GM18873 (cell line): ENCODE results near the gene ABI2.
"Not testable (repeated sequence)": the region's sequence is repeated elsewhere in the genome, so short reads cannot be mapped to it uniquely, and the experiment has no call there.

Source experiments
- ATAC-seq: cut with Tn5 transposase; IDR thresholded peaks from one replicate; pipeline ENCODE4 v1.9.1; 2021; ENCODE audit warnings: mild to moderate bottlenecking, moderate library complexity, moderate number of reproducible peaks; ENCODE audit not compliant: unreplicated experiment, low FRiP score

Gene ABI2

DNA sequence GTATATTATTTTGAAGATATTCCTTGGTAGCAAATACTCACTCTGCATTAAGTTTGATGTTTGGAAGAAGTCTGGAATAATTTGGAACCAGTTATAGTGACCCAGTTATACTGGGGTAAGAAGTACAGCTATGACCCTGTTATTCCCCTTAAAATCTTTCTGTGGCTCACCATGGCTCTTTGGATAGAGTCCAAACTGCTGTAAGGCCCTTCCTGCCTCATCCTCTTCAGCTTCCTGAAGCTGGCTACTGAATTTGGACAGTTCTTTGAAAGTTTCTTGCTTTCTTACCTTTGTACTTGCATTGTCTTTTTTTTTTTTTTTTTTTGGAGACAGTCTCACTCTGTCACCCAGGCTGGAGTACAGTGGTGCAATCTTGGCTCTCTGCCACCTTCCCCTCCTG is 85.6 kb downstream of the ABI2 start:
- ATAC-seq, result no peak

DNA sequence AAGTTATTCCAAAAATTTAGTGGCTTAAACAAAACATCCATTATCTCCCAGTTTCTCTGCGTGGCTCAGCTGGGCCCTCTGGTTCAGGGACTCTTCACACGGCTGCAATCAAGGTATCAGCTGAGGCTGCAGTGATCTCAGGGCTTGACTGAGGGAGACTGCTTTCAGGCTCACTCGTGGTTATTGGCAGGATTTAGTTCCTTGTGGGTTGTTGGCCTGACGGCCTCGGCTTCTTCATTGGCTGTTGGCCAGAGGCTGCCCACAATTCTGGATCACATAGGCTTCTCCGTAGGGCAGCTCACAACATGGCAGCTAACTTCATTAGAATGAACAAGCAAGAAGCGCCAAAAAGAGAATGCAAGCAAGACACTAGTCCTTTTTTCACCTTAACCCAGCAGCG is 90.1 kb downstream of the ABI2 start:
- ATAC-seq, result no peak

DNA sequence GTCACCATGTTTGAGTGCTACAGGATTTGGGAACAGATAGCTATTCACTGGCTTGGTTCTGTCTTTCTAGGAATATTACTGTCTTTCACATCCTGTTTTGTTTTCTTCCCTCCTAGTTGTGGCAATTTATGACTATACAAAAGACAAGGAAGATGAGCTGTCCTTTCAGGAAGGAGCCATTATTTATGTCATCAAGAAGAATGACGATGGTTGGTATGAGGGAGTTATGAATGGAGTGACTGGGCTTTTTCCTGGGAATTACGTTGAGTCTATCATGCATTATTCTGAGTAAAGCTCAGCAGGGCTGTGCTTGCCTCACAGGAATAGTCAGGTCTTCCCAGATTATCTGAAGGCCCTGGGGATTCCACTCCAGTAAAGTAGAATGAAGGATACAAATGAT is 98.9 kb downstream of the ABI2 start:
- ATAC-seq, result no peak

DNA sequence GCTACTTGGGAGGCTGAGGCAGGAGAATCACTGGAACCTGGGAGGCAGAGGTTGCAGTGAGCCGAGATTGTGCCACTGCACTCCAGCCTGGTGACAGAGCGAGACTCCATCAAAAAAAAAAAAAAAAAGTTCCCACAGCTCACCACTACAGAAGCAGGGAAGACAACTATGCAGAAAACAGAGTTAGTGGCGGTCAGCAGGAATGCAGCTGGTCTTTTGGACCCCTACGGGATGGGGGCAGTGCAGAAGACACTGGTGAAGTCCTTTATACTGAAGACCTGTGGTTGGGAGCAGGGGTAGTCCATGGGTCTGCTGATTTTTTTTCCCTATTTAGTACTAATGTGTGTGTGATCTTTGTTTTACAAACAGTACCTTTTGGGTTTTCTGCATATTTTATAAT is 101.4 kb downstream of the ABI2 start:
- not testable (repeated sequence) for ATAC-seq

DNA sequence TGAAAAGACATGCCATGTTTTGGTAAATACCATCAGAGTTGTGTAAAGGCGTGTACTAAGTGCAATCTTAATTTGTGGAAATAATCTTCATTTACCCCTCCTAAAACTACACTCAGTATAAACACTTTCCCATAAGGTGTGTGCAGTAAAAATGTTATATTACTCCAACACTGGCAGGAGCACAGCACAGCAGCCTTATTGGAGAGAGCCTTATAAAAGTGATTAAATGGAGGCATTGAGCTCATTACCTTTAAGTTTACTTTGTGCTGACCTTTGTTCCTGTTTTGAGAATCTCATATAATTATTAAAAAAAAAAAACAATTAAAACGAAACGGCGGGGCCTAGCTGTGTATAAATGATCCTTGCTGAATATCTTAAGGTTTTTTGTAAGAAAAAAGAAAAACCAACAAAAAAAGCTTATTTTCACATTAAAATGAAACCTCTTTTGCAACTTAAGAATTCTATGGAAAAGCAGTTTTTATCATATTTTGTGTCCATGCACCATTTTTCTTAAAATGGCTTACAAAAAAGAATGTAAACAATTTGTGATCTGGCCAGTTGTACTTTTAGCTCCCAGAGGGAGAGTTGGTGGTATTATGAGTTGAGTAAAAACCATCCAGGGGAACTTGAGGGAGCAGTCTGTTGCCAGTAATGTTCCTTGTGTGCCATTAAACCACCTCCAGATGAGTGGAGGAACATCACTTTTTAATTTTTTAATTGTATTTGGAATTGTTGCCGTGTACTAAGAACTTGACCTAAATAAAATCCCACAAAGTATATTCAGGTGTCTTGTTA is 103.4 kb downstream of the ABI2 start:
- no peak for ATAC-seq

DNA sequence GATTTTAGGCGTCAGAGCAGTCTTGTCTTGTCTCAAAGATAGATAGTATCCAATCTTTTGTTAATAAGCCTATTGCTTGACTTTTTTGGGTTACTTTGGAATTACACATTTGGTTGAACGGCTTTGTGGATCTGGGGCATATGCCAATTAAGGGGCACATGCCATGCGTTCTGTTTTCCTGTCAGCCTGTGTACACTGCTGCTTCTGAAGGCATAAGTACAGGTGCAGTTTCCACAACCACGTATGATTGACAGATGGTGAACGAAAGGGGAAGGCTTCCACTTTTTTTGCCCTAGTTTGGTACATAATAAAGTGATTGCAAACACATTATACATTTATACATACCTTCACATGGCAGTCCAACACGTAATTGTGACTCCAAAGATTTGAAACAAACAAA is 104.6 kb downstream of the ABI2 start:
- no peak for ATAC-seq

DNA sequence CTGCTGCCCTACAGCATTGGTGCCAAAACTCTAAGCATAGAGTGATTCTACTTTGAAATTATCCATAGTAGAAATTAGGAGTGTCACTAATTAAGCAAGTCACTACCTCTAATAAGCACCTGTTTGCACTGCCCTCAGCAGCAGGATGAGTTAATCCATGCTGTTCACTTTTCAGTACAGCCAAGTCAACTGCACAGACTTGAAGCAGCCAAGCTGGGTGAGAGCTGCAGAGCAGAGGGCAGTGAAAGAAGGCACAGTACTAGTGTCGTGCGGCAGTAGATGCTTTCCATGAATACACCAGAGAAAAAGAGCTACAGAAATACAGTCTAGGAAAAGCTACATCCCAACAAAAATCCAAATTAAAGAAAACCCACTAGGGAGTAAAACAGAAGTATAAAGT is 108.3 kb downstream of the ABI2 start:
- no peak for ATAC-seq

DNA sequence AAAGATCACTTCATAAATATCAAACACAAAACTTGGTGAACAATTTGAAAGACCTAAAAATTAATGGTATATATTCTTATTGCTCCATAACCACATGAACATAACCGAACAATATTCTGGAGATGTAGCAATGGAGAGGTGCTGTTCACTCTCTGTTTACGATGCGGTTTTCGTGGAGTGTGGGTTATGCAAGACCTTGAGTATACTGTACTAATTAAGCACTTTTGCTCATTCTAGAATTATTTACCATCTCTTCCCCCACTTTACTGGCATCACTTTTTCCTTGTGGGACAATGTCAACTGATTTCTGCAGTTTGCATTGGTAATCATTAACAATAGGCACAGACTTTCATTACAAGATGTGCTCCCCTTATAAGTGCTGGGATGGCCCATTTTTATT is 109.3 kb downstream of the ABI2 start:
- ATAC-seq, result no peak

DNA sequence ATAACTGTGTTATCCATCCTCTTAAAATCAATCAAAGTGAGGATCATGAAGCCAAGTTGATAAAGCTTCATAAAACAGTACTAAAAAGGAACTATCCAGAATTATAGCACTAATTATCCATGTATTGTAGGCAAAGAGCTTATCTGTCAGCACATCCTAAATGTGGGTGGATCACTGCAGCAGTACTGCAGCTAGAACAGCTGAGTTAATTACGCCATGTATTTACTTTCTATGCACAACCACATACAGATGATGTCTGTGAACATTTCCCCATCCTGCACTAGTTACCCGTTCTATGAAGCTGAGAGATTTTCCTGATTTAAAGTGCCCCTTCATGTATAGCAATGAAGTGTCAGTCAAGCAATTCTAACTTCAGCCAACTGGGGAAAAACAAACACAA is 110.3 kb downstream of the ABI2 start:
- ATAC-seq, result no peak

DNA sequence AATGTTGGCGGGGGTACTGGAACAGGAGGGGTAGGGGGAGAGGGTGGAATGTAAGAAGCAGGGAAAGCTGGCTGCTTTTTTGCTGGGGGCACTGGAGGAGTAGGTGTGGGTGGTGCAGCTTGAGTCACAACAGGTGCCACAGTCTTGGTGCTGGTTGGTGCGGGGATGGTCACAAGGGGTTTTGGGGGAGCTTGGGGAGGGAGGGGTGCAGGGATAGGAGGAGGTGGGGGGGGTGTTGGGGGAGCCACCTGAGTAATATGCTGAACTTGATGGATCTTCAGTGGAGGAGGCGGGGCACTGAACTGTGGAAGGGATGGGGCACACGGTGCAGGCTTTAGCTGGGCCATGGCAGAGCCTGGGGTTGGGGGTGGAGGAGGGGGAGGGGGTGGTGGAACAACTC is 112.5 kb downstream of the ABI2 start:
- no peak for ATAC-seq

DNA sequence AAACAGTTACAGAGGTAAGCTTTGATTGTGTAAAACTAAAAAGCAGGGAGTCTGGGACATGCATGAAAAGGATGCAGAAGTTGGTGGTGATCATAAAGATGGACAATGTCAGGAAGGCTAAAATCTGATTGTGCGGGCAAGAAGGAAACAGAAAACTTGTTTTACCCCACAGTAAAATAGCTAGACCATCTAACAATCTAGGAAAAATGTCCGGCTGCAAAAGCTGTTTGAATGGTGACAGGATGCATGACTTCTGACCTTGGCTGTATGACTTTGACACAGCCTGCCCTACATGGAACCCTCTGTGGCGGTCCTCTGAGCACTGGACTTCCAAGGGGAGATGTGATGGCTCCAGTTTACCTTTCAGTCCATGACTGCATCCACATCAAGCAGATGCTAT is 113.3 kb downstream of the ABI2 start:
- ATAC-seq, result no peak

DNA sequence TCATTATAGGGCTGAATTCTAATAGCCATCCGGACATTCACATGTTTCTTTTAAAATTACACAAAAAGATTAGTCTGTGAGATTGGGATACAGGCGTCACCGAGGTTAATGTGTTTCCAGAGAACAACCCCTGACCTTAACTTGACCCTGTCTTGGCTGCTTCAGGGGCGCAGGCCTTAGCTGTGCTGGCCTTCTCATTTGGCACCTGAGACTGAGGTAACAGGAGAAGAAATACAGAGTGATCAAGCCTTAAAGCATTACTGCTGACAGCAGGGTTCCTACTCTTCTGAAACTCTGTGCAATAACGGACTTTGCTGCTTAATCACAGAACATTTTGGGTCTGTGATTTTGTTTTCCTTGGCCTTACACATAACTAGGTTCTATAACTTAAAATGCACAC is 114.3 kb downstream of the ABI2 start:
- ATAC-seq, result no peak

DNA sequence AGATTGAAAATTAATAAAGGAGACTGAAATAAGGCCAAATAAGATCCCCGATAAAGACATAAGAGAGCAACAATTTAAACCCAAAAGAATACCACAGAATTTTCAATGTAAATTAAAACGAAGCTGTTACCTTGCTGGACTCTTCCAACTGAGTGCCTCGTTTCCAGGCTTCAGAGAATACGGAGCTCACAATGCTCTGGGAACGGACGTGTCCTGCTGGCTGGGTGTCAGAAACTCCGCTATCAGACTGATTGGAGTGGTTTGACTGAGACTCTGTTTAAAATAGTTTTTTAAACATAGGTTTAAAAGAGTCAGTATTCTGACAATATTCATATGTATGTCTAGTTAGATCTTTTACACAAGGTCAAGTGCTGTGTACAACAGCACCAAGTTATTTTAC is 116.5 kb downstream of the ABI2 start:
- no peak for ATAC-seq

DNA sequence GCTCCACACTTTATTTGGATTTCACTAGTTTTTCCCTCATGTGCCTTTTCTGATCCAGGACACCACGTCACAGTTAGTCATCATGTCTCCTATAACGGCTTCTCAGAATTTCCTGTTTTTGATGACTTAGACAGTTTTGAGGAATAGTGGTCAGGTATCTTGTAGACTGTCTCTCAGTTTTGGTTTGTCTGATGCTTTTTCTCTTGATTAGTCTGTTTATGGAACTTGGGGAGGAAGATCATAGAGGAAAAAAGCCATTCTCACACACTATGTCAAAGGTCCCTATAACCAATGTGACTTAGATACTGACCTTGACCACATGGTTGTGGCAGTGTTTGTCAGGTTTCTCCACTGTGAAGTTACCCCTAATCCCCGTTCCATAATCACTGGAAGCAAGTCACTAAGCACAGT is 117.9 kb downstream of the ABI2 start:
- ATAC-seq, result no peak

DNA sequence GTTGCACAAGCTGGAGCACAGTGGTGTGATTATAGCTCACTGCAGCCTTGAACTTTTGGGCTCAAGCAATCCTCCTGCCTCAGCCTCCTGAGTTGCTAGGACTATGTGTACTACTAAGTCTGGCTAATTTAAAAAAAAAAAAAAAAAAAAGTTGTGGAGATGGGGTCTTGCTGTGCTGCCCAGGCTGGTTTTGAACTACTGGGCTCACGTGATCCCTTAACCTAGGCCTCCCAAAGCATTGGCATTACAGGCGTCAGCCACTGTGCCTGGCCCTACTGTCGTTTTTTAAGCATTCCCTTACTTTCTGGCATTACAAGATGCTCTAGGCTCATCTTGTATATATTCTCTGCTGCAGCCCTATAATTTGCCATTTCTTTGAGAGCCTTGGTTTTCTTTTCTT is 118.6 kb downstream of the ABI2 start:
- ATAC-seq, result no peak

DNA sequence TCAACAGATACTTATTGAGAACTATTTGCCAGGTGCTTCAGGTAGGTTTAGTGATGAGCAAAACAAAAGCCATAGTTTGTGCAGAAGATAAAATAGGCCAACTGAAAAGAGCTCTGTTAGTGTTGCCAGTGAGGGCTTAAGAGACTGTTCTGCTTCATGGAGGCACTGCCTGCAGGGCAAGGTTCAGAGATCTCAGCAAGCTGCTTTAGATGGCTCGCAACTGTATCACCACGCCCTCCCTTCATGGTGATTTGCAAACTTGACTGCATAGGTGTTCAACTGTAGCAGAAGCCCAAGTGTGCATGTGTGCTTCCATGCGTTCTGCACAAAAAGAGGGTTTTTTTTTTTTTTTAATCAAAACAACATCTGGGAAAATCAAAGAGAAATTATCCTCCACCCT is 122.4 kb downstream of the ABI2 start:
- no peak for ATAC-seq

DNA sequence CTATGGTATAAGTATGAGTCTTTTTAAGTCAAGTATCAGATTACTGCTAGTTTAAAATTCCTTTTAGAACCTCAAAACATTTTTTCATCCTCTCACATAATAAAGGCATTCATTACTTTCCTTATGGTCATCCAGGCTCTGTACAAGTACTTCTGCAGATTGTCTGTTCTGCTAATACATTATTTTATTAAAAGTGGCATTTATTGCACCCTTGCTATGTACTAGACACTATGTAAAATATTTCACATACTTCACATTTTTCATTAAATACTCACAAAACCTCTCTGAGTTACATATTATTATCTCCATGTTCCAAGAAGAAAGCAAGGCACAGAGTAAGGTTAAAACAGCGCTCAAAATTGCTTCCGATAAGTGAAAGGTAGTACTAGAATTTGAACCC is 122.8 kb downstream of the ABI2 start:
- ATAC-seq, result no peak

DNA sequence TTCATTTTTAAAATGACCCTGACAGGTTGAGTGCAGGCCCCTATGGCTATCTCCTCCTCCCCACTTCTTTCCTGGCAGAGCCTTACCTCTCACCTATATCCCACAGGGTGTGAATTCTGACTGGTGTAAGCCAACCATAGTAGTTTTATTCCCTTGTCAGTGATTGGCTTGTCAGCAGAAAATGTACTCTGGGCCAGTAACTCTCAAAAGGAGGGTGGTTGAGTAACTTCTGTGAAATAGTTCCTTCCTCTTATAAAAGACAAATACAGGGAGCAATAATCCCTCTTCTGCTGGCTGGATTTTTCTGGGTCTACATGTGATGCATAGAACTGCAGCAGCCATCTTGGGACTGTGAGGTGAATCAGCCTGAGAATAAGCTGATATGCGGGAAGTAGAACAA is 123.5 kb downstream of the ABI2 start:
- no peak for ATAC-seq

DNA sequence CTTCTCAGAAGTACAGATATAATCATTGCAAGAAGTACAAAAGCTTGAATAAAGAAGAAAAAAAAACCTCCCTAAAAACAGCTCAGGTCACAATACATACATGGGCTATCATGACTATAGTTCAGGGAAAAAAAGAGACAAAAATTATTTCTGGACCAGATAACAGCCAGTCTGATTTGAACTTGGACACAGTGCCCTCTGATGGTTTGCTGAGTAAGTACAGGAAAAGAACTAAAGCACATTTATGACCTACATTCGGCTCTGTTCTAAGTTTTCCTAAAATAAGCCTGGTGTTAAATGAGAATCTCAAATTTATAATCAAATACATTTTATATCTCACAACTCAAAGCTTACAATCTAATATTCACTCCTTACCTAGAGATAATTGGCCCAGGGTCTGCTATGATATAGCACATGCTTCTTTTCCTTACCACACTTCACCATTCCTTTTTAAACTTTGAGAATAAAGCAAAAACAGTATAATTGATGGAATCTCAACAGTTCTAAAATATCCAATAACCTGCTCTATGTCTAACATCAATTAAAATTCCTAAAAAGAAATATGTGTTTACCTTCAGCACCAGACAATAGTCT is 125.8 kb downstream of the ABI2 start:
- ATAC-seq, result peak; percentile 55

DNA sequence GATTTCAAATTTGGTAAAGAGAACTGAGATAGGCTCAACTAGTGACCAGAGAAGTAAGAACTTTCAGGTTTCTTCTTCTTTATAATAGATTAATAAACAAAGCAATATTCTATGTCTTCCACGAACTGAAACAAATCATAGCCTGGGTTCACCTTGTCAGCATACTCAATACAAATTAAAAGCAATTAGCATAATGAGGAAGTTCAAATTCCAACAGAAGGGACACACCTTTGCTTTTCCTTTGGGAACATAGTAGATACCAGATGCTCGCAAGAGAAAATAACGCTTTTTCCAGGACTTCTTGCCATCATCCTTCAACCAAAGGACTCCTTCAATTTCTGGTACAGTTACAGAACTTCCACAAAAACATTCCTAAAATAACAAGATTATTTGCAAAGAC is 127.0 kb downstream of the ABI2 start:
- ATAC-seq, result no peak

DNA sequence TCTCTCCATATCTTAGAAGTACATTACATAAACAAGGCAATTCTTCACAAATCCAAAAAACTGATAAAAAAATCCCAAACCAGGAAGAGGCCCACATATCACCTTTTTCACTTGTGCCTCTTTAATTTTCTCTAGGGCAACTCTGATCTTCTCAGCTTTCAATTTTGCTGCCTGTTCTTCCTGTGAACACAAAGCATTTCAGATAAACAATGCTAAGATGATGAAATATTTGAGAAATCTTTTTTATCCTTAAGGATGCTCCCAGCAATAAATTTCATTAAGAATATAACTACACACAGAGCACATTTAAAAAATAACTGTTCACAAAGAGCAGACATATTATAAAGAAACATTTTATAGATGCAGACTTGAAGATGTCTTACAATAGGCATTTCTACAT is 133.6 kb downstream of the ABI2 start:
- no peak for ATAC-seq

DNA sequence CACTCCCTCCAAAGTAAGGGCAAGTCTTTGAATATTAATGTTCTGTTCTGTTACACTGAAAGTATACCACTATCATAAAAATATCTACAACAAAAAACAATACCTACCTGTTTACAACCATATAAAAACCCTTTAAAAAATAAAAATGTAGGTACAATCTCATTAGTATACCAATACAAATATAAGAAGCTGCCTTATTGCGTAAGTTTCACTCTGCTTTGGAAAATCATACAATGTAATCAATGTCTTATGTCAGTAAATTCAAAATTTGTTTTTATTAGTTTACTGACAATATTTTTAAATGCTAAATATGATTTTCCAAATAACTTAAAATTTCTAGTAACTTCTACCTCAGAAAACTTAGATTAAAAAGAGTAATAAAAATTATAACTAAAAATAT is 134.1 kb downstream of the ABI2 start:
- ATAC-seq, result no peak
